D721Med (cell line): ENCODE measurements around the gene GNLY.

Source experiments
- DNase-seq: peaks from one replicate; pipeline ENCODE4 v3.0.0; 2011; ENCODE audit warnings: low spot score; ENCODE audit not compliant: insufficient read length
- FAIRE-seq: peaks from 2 replicates; lab custom pipeline; 2011; peaks lifted over from hg19 to GRCh38; lab: Jason Lieb, UNC
- TF ChIP-seq, protein P1 (sequence below): IDR thresholded peaks from 2 replicates; pipeline ENCODE4 v1.5.1; 2012; ENCODE audit warnings: mild to moderate bottlenecking, control low read depth; ENCODE audit not compliant: insufficient read depth; ENCODE audit errors: missing control alignments

GNLY gene

DNA sequence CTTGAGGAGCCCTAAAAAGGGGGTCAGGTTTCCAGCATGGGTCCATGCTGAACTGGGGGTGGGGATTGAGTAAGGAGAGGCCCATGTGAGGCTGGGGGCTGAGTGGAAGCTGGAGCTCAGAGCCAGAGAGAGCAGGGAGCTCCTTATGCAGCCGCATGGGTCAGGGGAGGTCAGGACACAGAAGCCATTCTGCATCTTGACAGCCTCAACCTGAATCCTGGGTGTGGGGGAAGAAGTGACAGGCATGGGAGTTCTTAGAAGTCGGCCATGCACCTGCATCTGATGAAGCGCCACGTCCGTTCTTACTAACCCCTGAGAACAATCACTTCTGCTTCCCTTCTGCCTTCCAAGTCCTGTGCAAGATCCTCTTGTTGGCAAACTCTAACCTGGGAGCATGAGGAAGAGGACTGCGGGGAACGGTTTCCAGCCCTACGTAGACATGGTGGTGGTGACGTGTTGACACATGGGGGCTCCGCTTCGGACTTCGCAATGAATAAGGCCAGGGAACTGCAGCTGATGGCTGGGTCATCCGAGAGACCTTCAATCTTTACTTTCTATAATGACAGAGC is 22.3 kb downstream of the GNLY start:
- FAIRE-seq (no peak), DNase-seq (no peak)
- TF ChIP-seq, protein P1, sequence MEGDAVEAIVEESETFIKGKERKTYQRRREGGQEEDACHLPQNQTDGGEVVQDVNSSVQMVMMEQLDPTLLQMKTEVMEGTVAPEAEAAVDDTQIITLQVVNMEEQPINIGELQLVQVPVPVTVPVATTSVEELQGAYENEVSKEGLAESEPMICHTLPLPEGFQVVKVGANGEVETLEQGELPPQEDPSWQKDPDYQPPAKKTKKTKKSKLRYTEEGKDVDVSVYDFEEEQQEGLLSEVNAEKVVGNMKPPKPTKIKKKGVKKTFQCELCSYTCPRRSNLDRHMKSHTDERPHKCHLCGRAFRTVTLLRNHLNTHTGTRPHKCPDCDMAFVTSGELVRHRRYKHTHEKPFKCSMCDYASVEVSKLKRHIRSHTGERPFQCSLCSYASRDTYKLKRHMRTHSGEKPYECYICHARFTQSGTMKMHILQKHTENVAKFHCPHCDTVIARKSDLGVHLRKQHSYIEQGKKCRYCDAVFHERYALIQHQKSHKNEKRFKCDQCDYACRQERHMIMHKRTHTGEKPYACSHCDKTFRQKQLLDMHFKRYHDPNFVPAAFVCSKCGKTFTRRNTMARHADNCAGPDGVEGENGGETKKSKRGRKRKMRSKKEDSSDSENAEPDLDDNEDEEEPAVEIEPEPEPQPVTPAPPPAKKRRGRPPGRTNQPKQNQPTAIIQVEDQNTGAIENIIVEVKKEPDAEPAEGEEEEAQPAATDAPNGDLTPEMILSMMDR = no peak

DNA sequence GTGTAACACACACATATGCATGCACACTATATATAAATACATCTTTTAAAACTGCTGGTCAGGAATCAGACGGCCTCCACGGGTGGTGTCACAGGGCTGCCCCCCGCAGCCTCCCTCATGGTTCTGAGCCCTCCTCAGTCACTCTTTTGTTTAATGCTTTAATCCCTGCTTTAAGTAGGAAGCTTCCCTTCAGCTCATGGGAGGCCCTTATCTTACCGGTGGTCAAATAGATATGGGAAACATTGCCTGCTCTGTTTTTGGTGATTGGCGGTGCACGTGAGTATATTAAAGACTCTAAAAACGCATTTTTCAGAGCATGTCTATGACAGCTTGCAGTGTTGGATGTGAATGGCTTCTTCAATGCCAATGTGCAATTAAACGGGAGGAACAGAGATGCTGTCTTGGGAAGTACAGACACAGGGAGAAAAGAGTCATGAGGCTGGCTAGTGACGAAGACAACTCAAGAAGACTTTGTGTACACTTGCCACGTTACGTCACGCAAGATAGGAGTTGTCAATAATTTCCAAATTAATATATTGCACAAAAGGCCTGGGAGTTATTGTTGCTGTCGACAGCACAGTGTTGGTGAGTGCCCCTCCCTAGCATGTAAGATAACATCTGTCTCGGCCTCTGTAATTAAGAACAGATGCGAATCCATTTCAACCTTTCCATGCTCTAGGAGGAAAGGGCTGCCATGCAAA is 23.3 kb downstream of the GNLY start:
- DNase-seq (peak; percentile 60), FAIRE-seq (no peak)
- TF ChIP-seq, protein P1 = no peak

DNA sequence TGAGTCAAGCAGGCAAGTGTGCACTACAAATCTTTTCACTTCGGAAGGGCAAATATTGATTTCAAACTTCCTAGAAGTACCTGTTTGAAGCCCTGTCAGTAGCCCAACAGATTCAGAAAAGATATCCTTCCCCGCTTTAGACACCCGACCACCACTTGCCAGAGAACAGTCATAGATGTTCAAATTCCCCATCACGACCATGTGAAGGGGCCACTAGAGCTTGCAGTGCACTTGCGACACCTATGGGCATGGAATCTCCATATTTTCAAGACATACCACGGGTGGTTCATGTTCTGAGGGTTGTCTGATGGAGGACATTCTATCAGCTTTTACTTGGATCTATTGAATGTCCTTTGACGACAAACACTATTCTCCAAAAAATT is 23.8 kb downstream of the GNLY start:
- DNase-seq = no peak
- FAIRE-seq = no peak

DNA sequence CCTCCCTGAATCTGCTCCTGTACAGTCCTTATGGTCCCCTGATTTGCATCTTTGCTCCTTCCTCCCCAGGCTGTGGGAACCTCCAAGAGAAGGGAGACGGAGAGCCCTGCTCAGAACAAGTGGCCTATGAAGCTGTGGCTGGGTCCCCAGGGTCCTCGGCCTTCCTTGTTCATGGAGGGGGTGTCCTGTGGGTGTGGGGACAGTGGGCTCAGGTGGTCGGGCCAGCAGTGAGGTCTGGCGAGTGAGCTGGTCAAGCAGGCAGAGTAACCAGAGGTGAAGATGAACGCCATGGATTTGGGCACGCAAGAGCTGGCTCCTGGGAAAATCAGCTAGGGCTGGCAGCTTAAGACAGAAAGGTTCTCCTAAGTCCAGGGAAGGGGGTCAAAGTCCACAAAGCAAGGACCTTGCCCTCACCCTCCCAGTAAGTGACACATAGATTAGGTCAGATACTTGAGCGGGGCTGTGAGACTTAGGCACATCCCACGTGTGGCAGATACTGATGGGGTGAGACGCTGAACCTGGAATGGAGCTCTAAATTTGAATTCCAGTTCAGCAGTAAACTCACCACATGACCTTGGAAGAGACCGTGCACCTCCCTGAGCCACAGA is 24.8 kb downstream of the GNLY start:
- DNase-seq = no peak
- TF ChIP-seq, protein P1 = no peak
- FAIRE-seq = no peak

More for the DNA sequence above, 23.8 kb downstream of the GNLY start:
- TF ChIP-seq, protein P1 = no peak

DNA sequence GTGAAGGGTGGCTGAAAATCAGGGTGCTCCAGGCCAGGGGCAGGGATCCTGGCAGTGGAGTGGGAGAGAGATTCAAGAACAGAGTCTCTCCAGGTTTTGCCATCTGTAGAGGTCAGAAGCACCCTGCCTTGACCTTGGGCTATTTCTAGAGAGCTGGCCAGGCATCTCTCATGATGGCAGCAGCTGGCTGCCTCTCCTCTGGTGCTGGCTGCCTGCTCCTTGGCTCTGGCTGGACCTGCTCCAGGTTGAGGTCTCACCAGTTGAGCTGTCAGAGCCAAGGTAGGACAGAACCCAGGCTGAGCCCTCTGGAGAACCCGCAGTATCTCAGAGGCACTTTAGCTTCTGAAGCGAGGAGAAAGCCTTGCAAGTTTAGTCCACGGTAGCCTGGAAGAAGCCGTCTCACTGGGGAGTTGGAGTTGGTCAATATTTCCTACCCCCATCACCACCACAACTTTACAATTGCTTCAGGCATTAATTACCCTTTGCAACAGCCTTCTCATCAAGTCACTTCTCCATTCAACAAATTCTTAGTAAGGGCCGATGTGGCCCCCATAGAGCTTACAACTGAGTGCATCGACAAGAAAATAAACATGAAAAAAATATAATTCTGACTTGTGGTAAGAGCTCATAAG is 25.6 kb downstream of the GNLY start:
- TF ChIP-seq, protein P1 = no peak
- DNase-seq (no peak), FAIRE-seq (no peak)

DNA sequence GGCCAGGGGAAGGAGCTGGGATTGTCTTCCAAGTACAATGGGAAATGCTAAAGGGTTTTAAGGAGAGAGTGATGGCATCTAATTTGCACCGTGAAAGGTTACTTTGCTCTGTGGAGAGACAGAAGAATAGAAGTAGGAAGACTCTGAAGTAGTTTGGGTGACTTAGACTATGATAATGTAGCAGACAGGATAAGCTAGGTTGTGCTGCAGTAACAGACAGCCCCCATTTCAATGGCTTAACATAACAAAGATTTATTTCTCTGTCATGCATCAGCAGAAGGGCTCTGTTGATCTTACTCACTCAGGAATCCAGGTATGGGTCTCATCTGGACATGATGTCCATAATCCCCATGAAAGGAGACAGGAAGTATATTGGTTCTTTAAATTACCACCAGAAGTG is 26.4 kb downstream of the GNLY start:
- no peak for FAIRE-seq
- no peak for DNase-seq
- TF ChIP-seq, protein P1 = no peak
